Measurements from ENCODE around the gene SPDYE18.
"Not testable (repeated sequence)": the region's sequence is repeated elsewhere in the genome, so short reads cannot be mapped to it uniquely, and the experiment has no call there.

DNA sequence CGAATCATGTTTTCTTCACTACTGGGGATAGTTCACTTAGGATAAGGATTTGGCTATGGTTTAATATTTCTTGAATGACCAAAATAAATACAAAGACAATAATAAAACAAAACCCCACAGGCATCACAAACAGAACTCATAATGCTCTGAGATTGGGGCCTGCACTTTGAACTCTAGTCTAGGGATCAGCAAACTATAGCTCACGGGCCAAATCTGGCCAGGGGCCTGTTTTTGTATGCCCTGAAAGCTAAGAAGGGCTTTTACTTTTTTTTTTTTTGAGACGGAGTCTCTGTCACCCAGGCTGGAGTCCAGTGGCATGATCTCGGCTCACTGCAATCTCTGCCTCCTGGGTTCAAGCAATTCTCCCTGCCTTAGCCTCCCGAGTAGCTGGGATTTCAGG is 14.7 kb upstream of the SPDYE18 start:
- TF ChIP-seq, protein P1, sequence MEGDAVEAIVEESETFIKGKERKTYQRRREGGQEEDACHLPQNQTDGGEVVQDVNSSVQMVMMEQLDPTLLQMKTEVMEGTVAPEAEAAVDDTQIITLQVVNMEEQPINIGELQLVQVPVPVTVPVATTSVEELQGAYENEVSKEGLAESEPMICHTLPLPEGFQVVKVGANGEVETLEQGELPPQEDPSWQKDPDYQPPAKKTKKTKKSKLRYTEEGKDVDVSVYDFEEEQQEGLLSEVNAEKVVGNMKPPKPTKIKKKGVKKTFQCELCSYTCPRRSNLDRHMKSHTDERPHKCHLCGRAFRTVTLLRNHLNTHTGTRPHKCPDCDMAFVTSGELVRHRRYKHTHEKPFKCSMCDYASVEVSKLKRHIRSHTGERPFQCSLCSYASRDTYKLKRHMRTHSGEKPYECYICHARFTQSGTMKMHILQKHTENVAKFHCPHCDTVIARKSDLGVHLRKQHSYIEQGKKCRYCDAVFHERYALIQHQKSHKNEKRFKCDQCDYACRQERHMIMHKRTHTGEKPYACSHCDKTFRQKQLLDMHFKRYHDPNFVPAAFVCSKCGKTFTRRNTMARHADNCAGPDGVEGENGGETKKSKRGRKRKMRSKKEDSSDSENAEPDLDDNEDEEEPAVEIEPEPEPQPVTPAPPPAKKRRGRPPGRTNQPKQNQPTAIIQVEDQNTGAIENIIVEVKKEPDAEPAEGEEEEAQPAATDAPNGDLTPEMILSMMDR (IDR thresholded peaks at IDR 0.05; ENCODE audit: low read depth, low read length, poor library complexity, severe bottlenecking): not testable (repeated sequence)
- not testable (repeated sequence) for TF ChIP-seq EZH2phosphoT487 (IDR thresholded peaks at IDR 0.05; ENCODE audit: borderline replicate concordance, low read length)

Measured in DOHH2 (cell line).